Measurements from ENCODE around the gene ARHGEF40.
"Not testable (repeated sequence)": the region's sequence is repeated elsewhere in the genome, so short reads cannot be mapped to it uniquely, and the experiment has no call there.

The ARHGEF40 gene

DNA sequence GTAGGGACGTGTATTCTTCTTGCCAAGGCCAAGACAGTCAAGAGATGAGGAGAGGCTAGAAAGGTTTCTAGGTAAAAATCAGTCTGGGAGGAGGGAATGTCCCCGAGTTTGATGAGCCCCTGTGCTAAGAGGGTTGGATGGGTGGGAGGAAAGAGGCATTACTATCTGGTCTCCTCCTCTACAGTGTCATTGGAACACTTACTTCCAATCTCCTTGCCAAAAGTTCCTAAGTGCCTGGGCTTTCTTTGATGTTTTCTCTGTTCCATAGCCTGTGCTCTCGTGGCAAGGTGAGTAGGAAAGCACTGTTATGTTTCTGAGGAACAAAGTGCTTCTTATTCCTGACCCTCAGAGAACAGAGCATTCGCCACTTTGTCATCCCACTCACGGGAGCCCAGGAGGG is 35.4 kb upstream of the ARHGEF40 start, which contains the start of gene RNASE13:
RNASE13 (minus strand) TSS at position 101 of the 400 bp plus-strand sequence. CDS start 519 bp downstream, outside the sequence.
- Mint-ChIP-seq H3K4me1 (no peaks in the 10 kb centered on the region), H3K36me3 (no peaks in the 10 kb centered on the region), H3K9me3 (no peaks in the 10 kb centered on the region), H3K27ac (no peak within 1 kb of the TSS), H3K4me3 (no peak within 1 kb of the TSS)
- ATAC-seq (no peak), DNase-seq (ENCODE audit: low spot score in 2 of 2) (no peak)

GRCh38 chr14:21036751-21037150 is 33.4 kb upstream of the ARHGEF40 start:
- H3K36me3 Mint-ChIP-seq = no peaks in the 10 kb centered on the region
- ATAC-seq (peak; percentile 63), DNase-seq (ENCODE audit: low spot score in 2 of 2) (no peak)
- no peak overlapping the region for H3K27ac Mint-ChIP-seq
- H3K4me1 Mint-ChIP-seq = no peaks in the 10 kb centered on the region
- no peak overlapping the region for H3K4me3 Mint-ChIP-seq
- no peaks in the 10 kb centered on the region for H3K9me3 Mint-ChIP-seq

DNA sequence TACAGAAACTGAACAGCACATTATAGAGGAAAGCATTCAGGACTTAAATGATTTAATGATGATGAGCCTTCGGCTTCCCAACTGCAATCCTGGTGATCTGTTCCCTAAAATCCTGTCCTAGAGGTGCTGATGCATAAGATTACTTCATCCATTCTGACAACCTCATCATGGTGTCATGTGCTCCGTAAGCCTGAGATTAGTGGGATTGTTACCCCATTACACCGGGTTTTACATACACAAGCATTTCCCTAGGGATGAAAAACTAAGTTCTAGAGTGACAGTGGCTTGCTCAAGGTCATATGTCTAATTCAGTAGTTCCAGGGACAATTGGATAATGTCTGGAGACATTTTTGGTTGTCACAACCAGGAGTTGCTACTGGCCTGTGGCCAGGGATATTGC is 32.9 kb upstream of the ARHGEF40 start:
- no peaks in the 10 kb centered on the region for H3K36me3 Mint-ChIP-seq
- H3K9me3 Mint-ChIP-seq = no peaks in the 10 kb centered on the region
- no peaks in the 10 kb centered on the region for H3K4me1 Mint-ChIP-seq
- H3K27ac Mint-ChIP-seq = no peak overlapping the region
- H3K4me3 Mint-ChIP-seq = no peak overlapping the region
- DNase-seq (ENCODE audit: low spot score in 2 of 2) (no peak), ATAC-seq (no peak)

GRCh38 chr14:21038441-21039422 is 31.4 kb upstream of the ARHGEF40 start:
- no peaks in the 10 kb centered on the region for H3K36me3 Mint-ChIP-seq
- no peaks in the 10 kb centered on the region for H3K9me3 Mint-ChIP-seq
- no peak overlapping the region for H3K4me3 Mint-ChIP-seq
- no peak overlapping the region for H3K27ac Mint-ChIP-seq
- no peaks in the 10 kb centered on the region for H3K4me1 Mint-ChIP-seq
- no peak for ATAC-seq
- no peak for DNase-seq (ENCODE audit: low spot score in 2 of 2)

GRCh38 chr14:21039585-21040369 is 30.3 kb upstream of the ARHGEF40 start:
- H3K27ac Mint-ChIP-seq = no peak overlapping the region
- DNase-seq (ENCODE audit: low spot score in 2 of 2) (no peak), ATAC-seq (peak; percentile 55)
- no peaks in the 10 kb centered on the region for H3K9me3 Mint-ChIP-seq
- no peak overlapping the region for H3K4me3 Mint-ChIP-seq
- H3K4me1 Mint-ChIP-seq = peaks cover 7% of the 10 kb centered on the region
- H3K36me3 Mint-ChIP-seq = no peaks in the 10 kb centered on the region

DNA sequence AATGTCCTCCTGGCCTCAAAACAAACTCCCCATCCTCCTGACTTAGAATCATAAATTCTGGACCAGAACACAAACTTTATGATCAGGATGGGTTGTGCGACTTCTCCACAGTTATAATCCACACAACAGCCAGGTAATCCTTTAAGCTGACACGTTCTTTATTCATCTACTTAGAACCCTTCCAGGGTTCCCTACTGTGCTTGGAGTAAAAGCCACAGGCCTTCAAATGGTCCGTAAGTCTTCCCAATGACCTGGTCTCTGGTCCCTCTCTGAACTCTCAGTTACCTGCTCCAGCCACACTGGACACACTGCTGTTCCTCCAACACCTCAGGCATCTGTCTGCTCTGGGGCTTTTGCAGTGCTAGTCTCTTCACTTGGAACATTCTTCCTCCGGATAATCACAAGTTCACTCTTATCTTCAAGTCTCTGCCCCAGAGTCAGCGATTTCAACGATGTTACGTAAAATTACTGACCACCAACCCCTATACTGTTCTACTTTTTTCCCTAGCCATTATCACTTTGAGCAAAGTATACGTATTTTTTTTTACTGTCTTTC is 29.7 kb upstream of the ARHGEF40 start:
- Mint-ChIP-seq H3K27ac (peak overlapping the region; percentile 36), H3K9me3 (no peaks in the 10 kb centered on the region), H3K36me3 (no peaks in the 10 kb centered on the region), H3K4me3 (no peak overlapping the region), H3K4me1 (peaks cover 8% of the 10 kb centered on the region)
- ATAC-seq (no peak), DNase-seq (ENCODE audit: low spot score in 2 of 2) (no peak)

- not testable (repeated sequence) for ATAC-seq; H3K4me3 Mint-ChIP-seq; H3K4me1 Mint-ChIP-seq; DNase-seq (ENCODE audit: low spot score in 2 of 2); H3K9me3 Mint-ChIP-seq; H3K36me3 Mint-ChIP-seq
- peak overlapping the region; percentile 36 for H3K27ac Mint-ChIP-seq
Observed at GRCh38 chr14:21040941-21041340, 29.2 kb upstream of the ARHGEF40 start.

- Mint-ChIP-seq H3K27ac (peak within 1 kb of the TSS; percentile 2), H3K4me3 (no peak within 1 kb of the TSS), H3K36me3 (no peaks in the 10 kb centered on the region), H3K4me1 (peaks cover 8% of the 10 kb centered on the region), H3K9me3 (no peaks in the 10 kb centered on the region)
- no peak for DNase-seq (ENCODE audit: low spot score in 2 of 2)
- no peak for ATAC-seq
Observed at GRCh38 chr14:21041676-21042433, 28.2 kb upstream of the ARHGEF40 start, which contains the start of gene RNASE7. Gene RNASE7 (plus strand): TSS chr14:21042362. CDS start chr14:21042993, 631 bp downstream.

DNA sequence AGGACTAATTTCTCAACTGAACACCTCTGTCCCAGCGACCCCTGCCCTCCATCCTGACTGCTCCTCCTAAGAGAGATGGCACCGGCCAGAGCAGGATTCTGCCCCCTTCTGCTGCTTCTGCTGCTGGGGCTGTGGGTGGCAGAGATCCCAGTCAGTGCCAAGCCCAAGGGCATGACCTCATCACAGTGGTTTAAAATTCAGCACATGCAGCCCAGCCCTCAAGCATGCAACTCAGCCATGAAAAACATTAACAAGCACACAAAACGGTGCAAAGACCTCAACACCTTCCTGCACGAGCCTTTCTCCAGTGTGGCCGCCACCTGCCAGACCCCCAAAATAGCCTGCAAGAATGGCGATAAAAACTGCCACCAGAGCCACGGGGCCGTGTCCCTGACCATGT is 27.2 kb upstream of the ARHGEF40 start:
- H3K36me3 Mint-ChIP-seq = no peaks in the 10 kb centered on the region
- peak overlapping the region; percentile 2 for H3K27ac Mint-ChIP-seq
- no peak for ATAC-seq
- H3K4me1 Mint-ChIP-seq = peaks cover 8% of the 10 kb centered on the region
- no peak overlapping the region for H3K4me3 Mint-ChIP-seq
- H3K9me3 Mint-ChIP-seq = no peaks in the 10 kb centered on the region
- DNase-seq (ENCODE audit: low spot score in 2 of 2) = no peak

GRCh38 chr14:21043387-21043973 is 26.6 kb upstream of the ARHGEF40 start:
- Mint-ChIP-seq H3K4me3 (no peak overlapping the region), H3K27ac (no peak overlapping the region), H3K9me3 (no peaks in the 10 kb centered on the region), H3K36me3 (no peaks in the 10 kb centered on the region), H3K4me1 (peaks cover 8% of the 10 kb centered on the region)
- ATAC-seq = no peak
- DNase-seq (ENCODE audit: low spot score in 2 of 2) = no peak

DNA sequence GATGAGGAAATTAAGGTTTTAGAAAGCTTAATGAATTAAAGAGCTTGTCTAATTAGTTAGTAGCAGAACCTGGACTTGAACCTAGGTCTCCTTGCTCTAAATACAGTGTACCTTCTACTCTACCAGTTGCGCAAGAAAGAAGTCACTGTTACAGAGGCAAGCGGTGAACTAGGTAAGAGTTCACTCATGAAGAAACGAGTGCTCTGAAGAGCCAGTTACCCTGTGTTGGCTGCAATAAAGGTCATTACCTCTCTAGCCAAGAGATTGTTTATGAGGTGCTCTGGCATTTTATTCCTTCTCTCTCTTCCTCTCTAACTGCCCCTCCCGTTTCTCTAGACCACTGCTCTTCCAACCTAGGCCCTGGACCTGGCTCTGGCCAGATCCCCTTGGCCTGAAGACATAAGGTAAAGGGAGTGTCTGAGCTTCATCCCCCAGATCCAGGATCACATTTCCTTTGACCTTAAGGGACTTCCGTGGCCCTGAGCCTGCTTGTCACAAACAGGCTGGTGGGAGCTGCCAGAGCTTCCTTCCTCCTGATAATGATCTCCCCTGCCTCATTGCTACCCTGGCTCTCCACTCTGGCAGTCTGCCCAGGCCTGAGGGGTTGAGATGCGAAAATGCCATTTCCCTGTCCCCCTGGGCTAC is 26.0 kb upstream of the ARHGEF40 start:
- Mint-ChIP-seq H3K4me3 (no peak overlapping the region), H3K9me3 (no peaks in the 10 kb centered on the region), H3K36me3 (no peaks in the 10 kb centered on the region), H3K27ac (peak overlapping the region; percentile 17), H3K4me1 (peaks cover 8% of the 10 kb centered on the region)
- DNase-seq (ENCODE audit: low spot score in 2 of 2) = no peak
- no peak for ATAC-seq

DNA sequence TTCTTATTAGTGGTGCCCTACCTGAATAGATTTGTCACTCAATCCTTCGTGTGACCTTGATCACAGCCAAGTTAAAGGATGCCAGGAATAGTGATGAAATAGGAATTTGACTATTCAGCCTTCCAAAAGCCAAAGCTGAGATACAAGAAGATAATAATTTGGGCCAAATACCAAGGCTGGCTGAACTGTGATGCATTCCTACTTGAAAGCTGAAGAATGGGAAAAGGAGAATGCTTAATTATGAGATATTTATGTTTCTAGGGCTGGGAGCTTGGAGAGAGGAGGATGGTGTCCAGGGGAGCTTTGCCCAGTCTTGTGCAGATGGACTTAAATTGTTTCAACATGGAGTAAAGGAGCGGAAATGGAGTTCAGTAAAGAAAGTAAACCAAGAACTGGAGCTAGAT is 22.7 kb upstream of the ARHGEF40 start:
- Mint-ChIP-seq H3K9me3 (no peaks in the 10 kb centered on the region), H3K27ac (no peak overlapping the region), H3K36me3 (no peaks in the 10 kb centered on the region), H3K4me3 (no peak overlapping the region), H3K4me1 (peaks cover 8% of the 10 kb centered on the region)
- DNase-seq (ENCODE audit: low spot score in 2 of 2) (no peak), ATAC-seq (no peak)

DNA sequence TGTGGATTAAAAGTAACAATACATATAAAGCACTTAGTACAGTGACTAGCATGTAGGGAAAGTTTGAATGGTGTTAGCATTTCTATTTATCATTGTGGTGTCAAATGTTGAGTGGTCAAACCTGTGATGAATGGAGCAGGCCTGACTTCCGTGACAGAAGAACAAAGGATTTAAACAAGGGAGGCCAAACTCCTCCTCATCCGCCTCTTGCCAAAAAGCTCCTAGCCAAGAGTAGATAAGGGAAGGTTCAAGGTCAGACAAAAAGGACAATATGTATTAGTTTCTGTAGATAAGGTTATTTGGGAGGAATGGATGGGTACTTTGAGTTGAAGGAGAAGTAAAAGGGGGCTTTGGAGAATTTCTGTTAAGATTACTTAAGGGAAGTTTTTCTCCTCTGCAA is 21.5 kb upstream of the ARHGEF40 start:
- H3K36me3 Mint-ChIP-seq = no peaks in the 10 kb centered on the region
- no peak overlapping the region for H3K4me3 Mint-ChIP-seq
- no peak for ATAC-seq
- no peak overlapping the region for H3K27ac Mint-ChIP-seq
- no peaks in the 10 kb centered on the region for H3K9me3 Mint-ChIP-seq
- peaks cover 8% of the 10 kb centered on the region for H3K4me1 Mint-ChIP-seq
- no peak for DNase-seq (ENCODE audit: low spot score in 2 of 2)

GRCh38 chr14:21049271-21049673 is 20.8 kb upstream of the ARHGEF40 start:
- H3K4me1 Mint-ChIP-seq = peaks cover 6% of the 10 kb centered on the region
- H3K9me3 Mint-ChIP-seq = no peaks in the 10 kb centered on the region
- H3K36me3 Mint-ChIP-seq = no peaks in the 10 kb centered on the region
- no peak overlapping the region for H3K27ac Mint-ChIP-seq
- DNase-seq (ENCODE audit: low spot score in 2 of 2) = no peak
- peak; percentile 71 for ATAC-seq
- H3K4me3 Mint-ChIP-seq = no peak overlapping the region
